ENCODE data around the gene EFEMP1. TPM values are rescaled to one million over a fixed set of nuclear protein-coding genes. Genes with fewer than 3 reads are reported as not detected.

The EFEMP1 gene
- total and polyA plus RNA-seq, 2 of the 13 experiments (the other 11 are each of a cell fraction or from before 2014, with no cell fraction given): not detected

- peaks cover 52% of the 10 kb centered on the region for H3K4me1 ChIP-seq (ENCODE audit: insufficient read depth, low read length)
- POLR2A ChIA-PET: no interaction called here
These were observed 83.1 kb downstream of the EFEMP1 start for GRCh38 chr2:55840460-55840859.

More at GRCh38 chr2:55840460-55840859, 83.1 kb downstream of the EFEMP1 start:
- H3K9me3 ChIP-seq (ENCODE audit: low read length): no peaks in the 10 kb centered on the region
- TF ChIP-seq NPAS2 (CRISPR knock-in tag; IDR thresholded peaks at IDR 0.05; ENCODE audit: borderline replicate concordance): no peak
- TF ChIP-seq ZNF296 (CRISPR knock-in tag; conservative IDR thresholded peaks at IDR 0.05): no peak
- no peak for TF ChIP-seq ZHX2 (IDR thresholded peaks at IDR 0.05; ENCODE audit: low read depth)
- no peak for TF ChIP-seq ZHX2 (CRISPR knock-in tag; IDR thresholded peaks at IDR 0.05; ENCODE audit: borderline replicate concordance)
- TF ChIP-seq ZNF335 (CRISPR knock-in tag; IDR thresholded peaks at IDR 0.05): no peak
- no peak for TF ChIP-seq SMAD3 (CRISPR knock-in tag; IDR thresholded peaks at IDR 0.05)
- TF ChIP-seq HIVEP1 (CRISPR knock-in tag; IDR thresholded peaks at IDR 0.05): no peak
- TF ChIP-seq E2F1 (CRISPR knock-in tag; IDR thresholded peaks at IDR 0.05): no peak
- no peak for TF ChIP-seq HMGA1 (CRISPR knock-in tag; conservative IDR thresholded peaks at IDR 0.05)
- no peak for TF ChIP-seq SUZ12 (IDR thresholded peaks at IDR 0.05; ENCODE audit: low read depth, low read length)
- TF ChIP-seq DRAP1 (CRISPR knock-in tag; IDR thresholded peaks at IDR 0.05): no peak
- BruUV-seq (replicated peaks): no TSS peak
- no peaks in the 10 kb centered on the region for H3K79me2 ChIP-seq (ENCODE audit: insufficient read depth, low read length)
- no peak for FAIRE-seq
- peaks cover 0 to 9% of the 10 kb centered on the region in 2 experiments; a peak in 2 of 5 replicates for H3K27me3 ChIP-seq (ENCODE audit: control insufficient read depth in 1 of 2, insufficient read depth in 2 of 2, low read length in 2 of 2)
- ATAC-seq: no peak
- no peaks in the 10 kb centered on the region for H3K36me3 ChIP-seq (replicated peaks in 1 of 2; ENCODE audit: control insufficient read depth in 1 of 2, insufficient read depth in 2 of 2, low read length in 2 of 2)
- CTCF ChIA-PET (ENCODE audit: low intra/inter-chr PET ratio, low total read pairs): no interaction called here
- H4K20me1 ChIP-seq (ENCODE audit: insufficient read depth, low read length): no peaks in the 10 kb centered on the region
- in situ Hi-C loops (cut with HindIII; ENCODE audit: extremely low pct_ligation_motif_present, low pct_unique_long_range_greater_than_20kb): no loop called here
- no peak overlapping the region for H3K27ac ChIP-seq (ENCODE audit: extremely low read length, insufficient read depth, low read length)
- WGBS (ENCODE audit: low lambda C conversion rate): 67% methylated on average over 1 of the region's 1 CpG
- H3K4me2 ChIP-seq (ENCODE audit: low read depth, low read length): no peak overlapping the region
- H3K4me3 ChIP-seq (replicated peaks in 1 of 3; ENCODE audit: insufficient read depth in 1 of 3, low read depth in 2 of 3, low read length in 3 of 3): no peak overlapping the region
- intact Hi-C loops (cut with micrococcal nuclease; ENCODE audit: unreplicated experiment): no loop called here
- no peak overlapping the region for H3K9ac ChIP-seq (ENCODE audit: insufficient read depth, low read depth, low read length)
- no peak overlapping the region for H2AFZ ChIP-seq (ENCODE audit: low read length)
- DNase-seq (ENCODE audit: low spot score): no peak
